Right lobe of liver (tissue), 6 donors: ENCODE data around the gene HYLS1. TPM values are rescaled to one million over a fixed set of nuclear protein-coding genes. Genes with fewer than 3 reads are reported as not detected.

Experiments used
- ATAC-seq, 4 donors: fragments of 200-7000 bp; cut with Tn5 transposase; one replicate each; pipeline ENCODE4 v1.9.1; 2020; ENCODE audit warnings: mild to moderate bottlenecking in 4 of 4, moderate library complexity in 4 of 4
- DNase-seq, 3 donors: peaks; one replicate each; pipeline ENCODE4 v3.0.0-alpha.2; 2020
- H3K27ac ChIP-seq, 3 donors: fragments of 200-600 bp; one replicate each; pipeline ENCODE4 v1.8.0; 2022
- H3K27me3 ChIP-seq, 2 donors: fragments of 200-600 bp; one replicate each; pipeline ENCODE4 v1.8.0; 2022
- H3K36me3 ChIP-seq, 4 donors: fragments of 200-600 bp; sonication (generic) in 1 of 4; one replicate each; pipeline versions ENCODE4 v1.5.1 to v1.8.0; 2017 to 2022; ENCODE audit warnings: control low read depth in 1 of 4
- H3K4me1 ChIP-seq, 4 donors: fragments of 200-600 bp; sonication (generic) in 1 of 4; one replicate each; pipeline versions ENCODE4 v1.5.1 to v1.8.0; 2017 to 2022; ENCODE audit warnings: control low read depth in 1 of 4
- H3K4me3 ChIP-seq, 3 donors: fragments of 200-600 bp; one replicate each; pipeline ENCODE4 v1.8.0; 2022
- H3K9me3 ChIP-seq, 4 donors: fragments of 200-600 bp; sonication (generic) in 1 of 4; one replicate each; pipeline versions ENCODE4 v1.5.1 to v1.8.0; 2017 to 2022; ENCODE audit warnings: control low read depth in 1 of 4
- CTCF ChIP-seq, 4 donors: fragments of 200-600 bp in 3 of 4; fragments of 450-650 bp in 1 of 4; IDR thresholded peaks; one replicate each; pipeline versions ENCODE4 v1.5.1 to v1.8.0; 2016 to 2022; ENCODE audit warnings: antibody characterized with exemption in 4 of 4, mild to moderate bottlenecking in 2 of 4
- POLR2A ChIP-seq: fragments of 450-650 bp; IDR thresholded peaks from one replicate; pipeline ENCODE4 v1.6.1; 2017; ENCODE audit warnings: antibody characterized with exemption, mild to moderate bottlenecking
- WGBS: methylation state at CpG from one replicate; pipeline ENCODE4 v1.1.6; 2018; ENCODE audit warnings: low coverage, low lambda C conversion rate; ENCODE audit not compliant: insufficient coverage; ENCODE audit errors: missing lambda C conversion rate; 5-methylcytosine and 5-hydroxymethylcytosine counted together
- intact Hi-C, 2 donors: fragments of 100-400 bp; cut with DNase I; formaldehyde crosslinking; loops; one replicate each; pipeline versions ENCODE4 v1.11.2 to v1.14.1; 2022
- total RNA-seq, 6 experiments: library from RNA; depleted of rRNA in 2 of 6; stranded (reverse); fragments of >200 nt in 2 of 6; fragmentation: NEBNext Ultra II Directional in 3 of 6; extraction: Animal tissue kit (Norgen Biotek cat#: 25700) in 3 of 6; gene quantifications; one replicate each; pipeline versions ENCODE4 v1.1.0 to v1.2.4, GENCODE V29; 2016 to 2023
- donor health status: DM: no; HTN: yes; CAD: no.
- donor health status: DM: no; HTN: no; CAD: no.
- donor health status: DM: no; HTN: no; CAD: no.
- donor health status: DM: no; HTN: yes; CAD: no.
- donor health status: DM: no; HTN: yes; CAD: no.

The HYLS1 gene
- total RNA-seq, 6 experiments from 2014 or later = 1.7 to 3.5 (median 3.2) TPM

- no peaks in the 10 kb centered on the region for H3K9me3 ChIP-seq
- no peak for DNase-seq
- intact Hi-C loops = no loop called here
- 89% methylated on average over 10 of the region's 11 CpGs for WGBS
- ATAC-seq = no peak
- no peak overlapping the region for H3K27ac ChIP-seq
- no peaks in the 10 kb centered on the region for H3K27me3 ChIP-seq
- H3K4me1 ChIP-seq = peaks cover 0 to 7% (median 0%) of the 10 kb centered on the region in 4 donors
- no peak overlapping the region for H3K4me3 ChIP-seq
- no peaks in the 10 kb centered on the region for H3K36me3 ChIP-seq
- TF ChIP-seq POLR2A (no peak), CTCF (IDR thresholded peaks at IDR 0.05) (no peak)
Measured at GRCh38 chr11:125930076-125930450, 42.6 kb downstream of the HYLS1 start.

GRCh38 chr11:125931116-125931515 is 43.6 kb downstream of the HYLS1 start:
- Histone ChIP-seq H3K4me1 (no peaks in the 10 kb centered on the region), H3K36me3 (no peaks in the 10 kb centered on the region), H3K27me3 (no peaks in the 10 kb centered on the region), H3K27ac (no peak overlapping the region), H3K4me3 (no peak overlapping the region), H3K9me3 (no peaks in the 10 kb centered on the region)
- intact Hi-C loops = no loop called here
- ATAC-seq (no peak), DNase-seq (no peak)
- 58% methylated on average over 3 of the region's 3 CpGs for WGBS
- TF ChIP-seq CTCF (IDR thresholded peaks at IDR 0.05) (no peak), POLR2A (no peak)

GRCh38 chr11:125931668-125932067 is 44.2 kb downstream of the HYLS1 start:
- ATAC-seq = no peak
- Histone ChIP-seq H3K9me3 (no peaks in the 10 kb centered on the region), H3K27me3 (no peaks in the 10 kb centered on the region), H3K36me3 (no peaks in the 10 kb centered on the region), H3K4me3 (no peak overlapping the region), H3K27ac (no peak overlapping the region), H3K4me1 (no peaks in the 10 kb centered on the region)
- TF ChIP-seq POLR2A (no peak), CTCF (IDR thresholded peaks at IDR 0.05) (no peak)
- 71% methylated on average over 6 of the region's 6 CpGs for WGBS
- intact Hi-C loops = no loop called here
- DNase-seq = no peak

GRCh38 chr11:125932301-125932700 is 44.8 kb downstream of the HYLS1 start:
- WGBS = 61% methylated on average over 7 of the region's 9 CpGs
- DNase-seq = no peak
- Histone ChIP-seq H3K9me3 (no peaks in the 10 kb centered on the region), H3K27ac (no peak overlapping the region), H3K4me3 (no peak overlapping the region), H3K36me3 (no peaks in the 10 kb centered on the region), H3K4me1 (no peaks in the 10 kb centered on the region), H3K27me3 (no peaks in the 10 kb centered on the region)
- no peak for ATAC-seq
- intact Hi-C loops = no loop called here
- TF ChIP-seq POLR2A = no peak
- no peak for TF ChIP-seq CTCF (IDR thresholded peaks at IDR 0.05)
